Ascending aorta (tissue), 2 donors: Measurements from ENCODE around the gene CHI3L1. TPM values are rescaled to one million over a fixed set of nuclear protein-coding genes. Genes with fewer than 3 reads are reported as not detected.

ENCODE experiments used
- DNase-seq, 2 donors: peaks; one replicate each; pipeline ENCODE4 v3.0.0-alpha.2; 2019; ENCODE audit warnings: low spot score in 2 of 2
- H3K27ac ChIP-seq, 2 donors: fragments of 200-600 bp; sonication (generic); one replicate each; pipeline ENCODE4 v1.5.1; 2016 to 2017; ENCODE audit warnings: mild to moderate bottlenecking in 1 of 2
- H3K27me3 ChIP-seq: fragments of 200-600 bp; sonication (generic); one replicate; pipeline ENCODE4 v1.5.1; 2017
- H3K36me3 ChIP-seq, 2 donors: fragments of 200-600 bp; sonication (generic); one replicate each; pipeline ENCODE4 v1.5.1; 2016
- H3K4me1 ChIP-seq, 2 donors: fragments of 200-600 bp; sonication (generic); one replicate each; pipeline ENCODE4 v1.5.1; 2016 to 2017; ENCODE audit warnings: mild to moderate bottlenecking in 1 of 2
- H3K4me3 ChIP-seq, 2 donors: fragments of 200-600 bp; sonication (generic); one replicate each; pipeline ENCODE4 v1.5.1; 2016 to 2017; ENCODE audit warnings: mild to moderate bottlenecking in 1 of 2
- H3K9me3 ChIP-seq, 2 donors: fragments of 200-600 bp; sonication (generic); one replicate each; pipeline ENCODE4 v1.5.1; 2016
- intact Hi-C: fragments of 100-400 bp; cut with DNase I; formaldehyde crosslinking; loops from one replicate; pipeline ENCODE4 v1.15.1; 2023
- total RNA-seq: library from RNA; depleted of rRNA; stranded (reverse); fragments of >200 nt; gene quantifications from one replicate; pipeline ENCODE4 v1.1.0, GENCODE V29; 2016
- TF ChIP-seq, protein P1 (sequence below), 3 experiments: fragments of 200-600 bp in 2 of 3; fragments of 450-650 bp in 1 of 3; sonication (generic) in 2 of 3; IDR thresholded peaks; one replicate each; pipeline ENCODE4 v1.5.1; 2016 to 2019; ENCODE audit warnings: antibody characterized with exemption in 3 of 3, mild to moderate bottlenecking in 1 of 3, moderate library complexity in 1 of 3

Gene CHI3L1
- total RNA-seq, 1 donor from 2014 or later, result 73.8 TPM

- no peaks in the 10 kb centered on the region for H3K4me1 ChIP-seq
- no peaks in the 10 kb centered on the region for H3K27me3 ChIP-seq
- DNase-seq, result no peak
- intact Hi-C loops, result no loop called here
- H3K36me3 ChIP-seq, result no peaks in the 10 kb centered on the region
- no peak overlapping the region for H3K27ac ChIP-seq
- H3K9me3 ChIP-seq, result no peaks in the 10 kb centered on the region
- H3K4me3 ChIP-seq, result no peak overlapping the region
- TF ChIP-seq, protein P1, sequence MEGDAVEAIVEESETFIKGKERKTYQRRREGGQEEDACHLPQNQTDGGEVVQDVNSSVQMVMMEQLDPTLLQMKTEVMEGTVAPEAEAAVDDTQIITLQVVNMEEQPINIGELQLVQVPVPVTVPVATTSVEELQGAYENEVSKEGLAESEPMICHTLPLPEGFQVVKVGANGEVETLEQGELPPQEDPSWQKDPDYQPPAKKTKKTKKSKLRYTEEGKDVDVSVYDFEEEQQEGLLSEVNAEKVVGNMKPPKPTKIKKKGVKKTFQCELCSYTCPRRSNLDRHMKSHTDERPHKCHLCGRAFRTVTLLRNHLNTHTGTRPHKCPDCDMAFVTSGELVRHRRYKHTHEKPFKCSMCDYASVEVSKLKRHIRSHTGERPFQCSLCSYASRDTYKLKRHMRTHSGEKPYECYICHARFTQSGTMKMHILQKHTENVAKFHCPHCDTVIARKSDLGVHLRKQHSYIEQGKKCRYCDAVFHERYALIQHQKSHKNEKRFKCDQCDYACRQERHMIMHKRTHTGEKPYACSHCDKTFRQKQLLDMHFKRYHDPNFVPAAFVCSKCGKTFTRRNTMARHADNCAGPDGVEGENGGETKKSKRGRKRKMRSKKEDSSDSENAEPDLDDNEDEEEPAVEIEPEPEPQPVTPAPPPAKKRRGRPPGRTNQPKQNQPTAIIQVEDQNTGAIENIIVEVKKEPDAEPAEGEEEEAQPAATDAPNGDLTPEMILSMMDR (IDR thresholded peaks at IDR 0.05), result no peak
Measured at GRCh38 chr1:203180611-203181330, 5.7 kb downstream of the CHI3L1 start.

- TF ChIP-seq, protein P1 (IDR thresholded peaks at IDR 0.05), result no peak
- DNase-seq, result no peak
- intact Hi-C loops, result no loop called here
- no peak overlapping the region for H3K27ac ChIP-seq
- no peaks in the 10 kb centered on the region for H3K27me3 ChIP-seq
- H3K36me3 ChIP-seq, result no peaks in the 10 kb centered on the region
- H3K4me3 ChIP-seq, result no peak overlapping the region
- no peaks in the 10 kb centered on the region for H3K9me3 ChIP-seq
- H3K4me1 ChIP-seq, result no peaks in the 10 kb centered on the region
Measured at GRCh38 chr1:203179667-203180005, 6.9 kb downstream of the CHI3L1 start.

GRCh38 chr1:203178821-203179666 is 7.5 kb downstream of the CHI3L1 start:
- Histone ChIP-seq H3K4me3 (no peak overlapping the region), H3K4me1 (no peaks in the 10 kb centered on the region), H3K27ac (no peak overlapping the region), H3K36me3 (no peaks in the 10 kb centered on the region), H3K27me3 (no peaks in the 10 kb centered on the region), H3K9me3 (no peaks in the 10 kb centered on the region)
- TF ChIP-seq, protein P1 (IDR thresholded peaks at IDR 0.05), result no peak
- DNase-seq, result no peak
- intact Hi-C loops, result no loop called here

GRCh38 chr1:203178083-203178482 is 8.4 kb downstream of the CHI3L1 start:
- intact Hi-C loops, result no loop called here
- no peak for DNase-seq
- Histone ChIP-seq H3K36me3 (no peaks in the 10 kb centered on the region), H3K27me3 (no peaks in the 10 kb centered on the region), H3K27ac (no peak overlapping the region), H3K9me3 (no peaks in the 10 kb centered on the region), H3K4me1 (no peaks in the 10 kb centered on the region), H3K4me3 (no peak overlapping the region)
- TF ChIP-seq, protein P1 (IDR thresholded peaks at IDR 0.05), result no peak

DNA sequence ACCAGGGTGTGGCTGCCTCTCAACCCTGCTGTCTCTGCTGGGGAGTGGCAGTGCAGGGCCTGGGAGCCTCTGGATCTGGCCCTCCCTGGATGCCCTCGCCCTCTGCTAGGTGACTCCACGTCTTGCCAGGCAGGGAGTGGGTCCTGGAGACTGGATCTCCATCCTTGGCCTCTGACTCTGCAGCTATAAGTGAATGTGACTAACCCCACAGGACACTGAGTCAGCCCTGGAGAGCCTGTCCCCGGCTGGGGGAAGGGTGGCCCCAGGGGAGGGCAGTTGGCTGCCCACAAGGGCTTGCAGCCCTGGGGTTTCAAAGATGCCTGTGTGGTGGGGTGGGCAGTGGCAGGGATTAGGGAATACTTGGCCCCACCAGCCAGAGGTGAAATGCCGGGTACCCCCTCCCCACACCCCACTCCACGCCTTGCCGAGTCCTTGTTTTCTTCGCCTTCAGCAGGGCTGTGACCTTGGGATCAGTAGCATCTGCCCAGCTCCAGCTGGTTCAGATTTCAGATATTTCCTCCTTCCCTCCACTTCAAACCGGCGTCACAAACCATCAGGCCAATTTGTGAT is 8.9 kb downstream of the CHI3L1 start:
- TF ChIP-seq, protein P1 (IDR thresholded peaks at IDR 0.05), result no peak
- no peak for DNase-seq
- intact Hi-C loops, result no loop called here

More for the DNA sequence above, 8.9 kb downstream of the CHI3L1 start:
- Histone ChIP-seq H3K27ac (no peak overlapping the region), H3K36me3 (no peaks in the 10 kb centered on the region), H3K27me3 (no peaks in the 10 kb centered on the region), H3K4me1 (no peaks in the 10 kb centered on the region), H3K9me3 (no peaks in the 10 kb centered on the region), H3K4me3 (no peak overlapping the region)
